ENCODE data around the gene NME9. TPM values are rescaled to one million over a fixed set of nuclear protein-coding genes. Genes with fewer than 3 reads are reported as not detected.

NME9 gene
- total and polyA plus RNA-seq, 2 of the 4 experiments (the other 2 are of a cell fraction) = not detected

GRCh38 chr3:138263104-138263503 is 66.5 kb downstream of the NME9 start:
- intact Hi-C loops (cut with micrococcal nuclease) (no loop called here), in situ Hi-C loops (cut with MboI; ENCODE audit: low sequenced_read_pairs) (no loop called here), dilution Hi-C loops (cut with HindIII; ENCODE audit: low sequenced_read_pairs, unreplicated experiment) (no loop called here)
- peaks cover 12% of the 10 kb centered on the region for H3K36me3 ChIP-seq (ENCODE audit: control insufficient read depth, insufficient read depth, low read length)
- H2BK20ac ChIP-seq (ENCODE audit: low read depth, low read length) = no peak overlapping the region
- no peak overlapping the region for H3K9ac ChIP-seq (ENCODE audit: low read depth, low read length)
- CTCF ChIA-PET = no interaction called here
- H3K9me3 ChIP-seq (ENCODE audit: control insufficient read depth, insufficient read depth, low read length) = no peaks in the 10 kb centered on the region
- DNase-seq (no peak), ATAC-seq (ENCODE audit: low read depth) (no peak)
- TF ChIP-seq POLR2A (IDR thresholded peaks at IDR 0.05; ENCODE audit: low read depth, low read length) (no peak), MAZ (IDR thresholded peaks at IDR 0.05; ENCODE audit: borderline replicate concordance, low read depth, low read length) (no peak), MXI1 (IDR thresholded peaks at IDR 0.05; ENCODE audit: borderline replicate concordance, low read depth, low read length) (no peak), CEBPB (IDR thresholded peaks at IDR 0.05; ENCODE audit: low read depth, low read length) (no peak), CHD1 (IDR thresholded peaks at IDR 0.05; ENCODE audit: low read depth, low read length) (no peak), USF2 (IDR thresholded peaks at IDR 0.05; ENCODE audit: low read depth, low read length) (no peak)
- no peak overlapping the region for H3K4me3 ChIP-seq (ENCODE audit: insufficient read depth, low read depth, low read length)
- no peak overlapping the region for H3K18ac ChIP-seq (ENCODE audit: low read depth, low read length)
- POLR2A ChIA-PET (ENCODE audit: unreplicated experiment) = no interaction called here
- no peaks in the 10 kb centered on the region for H4K20me1 ChIP-seq (ENCODE audit: insufficient read depth, low read length)
- no peak overlapping the region for H4K8ac ChIP-seq (ENCODE audit: low read depth in 2 of 2, low read length in 2 of 2)
- no peak overlapping the region for H3K23ac ChIP-seq (ENCODE audit: low read depth, low read length)
- no peak overlapping the region for H3K27ac ChIP-seq (ENCODE audit: insufficient read depth, low read length)
- no peak overlapping the region for H2BK120ac ChIP-seq (ENCODE audit: low read depth, low read length)
- BruUV-seq (replicated peaks) = no TSS peak
- no peak overlapping the region for H2BK5ac ChIP-seq (ENCODE audit: low read depth, low read length, poor library complexity, severe bottlenecking)
- peaks cover 3% of the 10 kb centered on the region; the same call in 1 of the 2 replicates for H3K9me1 ChIP-seq (ENCODE audit: insufficient read depth, low read length)
- H3K4ac ChIP-seq (ENCODE audit: low read depth, low read length) = no peak overlapping the region
- H3K27me3 ChIP-seq (ENCODE audit: control insufficient read depth, insufficient read depth, low read length) = no peaks in the 10 kb centered on the region
- no peak overlapping the region for H2BK15ac ChIP-seq (ENCODE audit: low read depth, low read length)
- no peak overlapping the region for H4K5ac ChIP-seq (ENCODE audit: low read depth, low read length)
- H3K14ac ChIP-seq (replicated peaks; ENCODE audit: low read depth, low read length) = no peak overlapping the region
- H3K56ac ChIP-seq (ENCODE audit: extremely low read depth, insufficient read depth, low read length) = no peak overlapping the region
- no peak overlapping the region for H3K4me2 ChIP-seq (ENCODE audit: low read depth, low read length)
- no peak overlapping the region for H4K91ac ChIP-seq (ENCODE audit: insufficient read depth, low read depth, low read length)
- H3K79me1 ChIP-seq (ENCODE audit: low read depth in 1 of 2, low read length in 2 of 2) = no peaks in the 10 kb centered on the region
- H3K4me1 ChIP-seq (ENCODE audit: control insufficient read depth, insufficient read depth, low read length) = no peaks in the 10 kb centered on the region
- H2AK5ac ChIP-seq (ENCODE audit: low read depth, low read length) = no peak overlapping the region
- H2AFZ ChIP-seq (replicated peaks; ENCODE audit: low read length, poor library complexity) = no peak overlapping the region
- no CpG with 5 or more reads among the region's 2 CpGs for WGBS, 2 experiments (ENCODE audit: extremely low coverage in 2 of 2, insufficient read length in 1 of 2)
- H2AK9ac ChIP-seq (replicated peaks; ENCODE audit: low read depth, low read length, poor library complexity) = no peak overlapping the region

All from IMR-90 (cell line).